Transverse colon (tissue), 3 donors: ENCODE results near the gene MADD.

ENCODE experiments used
- EP300 ChIP-seq: sonication (generic); formaldehyde crosslinking; IDR thresholded peaks from one replicate; pipeline ENCODE4 v1.6.1; 2017; ENCODE audit warnings: antibody characterized with exemption, low read depth
- TF ChIP-seq, protein P1 (sequence below), 5 experiments: fragments of 200-600 bp in 3 of 5; fragments of 450-650 bp in 2 of 5; sonication (generic) in 3 of 5; IDR thresholded peaks; 1 replicate in 2 of 5; 2 replicates in 3 of 5; pipeline ENCODE4 v1.5.1; 2016 to 2017; ENCODE audit warnings: antibody characterized with exemption in 5 of 5, inconsistent platforms in 3 of 5, mild to moderate bottlenecking in 2 of 5, moderate library complexity in 1 of 5

- no peak for TF ChIP-seq EP300
- TF ChIP-seq, protein P1, sequence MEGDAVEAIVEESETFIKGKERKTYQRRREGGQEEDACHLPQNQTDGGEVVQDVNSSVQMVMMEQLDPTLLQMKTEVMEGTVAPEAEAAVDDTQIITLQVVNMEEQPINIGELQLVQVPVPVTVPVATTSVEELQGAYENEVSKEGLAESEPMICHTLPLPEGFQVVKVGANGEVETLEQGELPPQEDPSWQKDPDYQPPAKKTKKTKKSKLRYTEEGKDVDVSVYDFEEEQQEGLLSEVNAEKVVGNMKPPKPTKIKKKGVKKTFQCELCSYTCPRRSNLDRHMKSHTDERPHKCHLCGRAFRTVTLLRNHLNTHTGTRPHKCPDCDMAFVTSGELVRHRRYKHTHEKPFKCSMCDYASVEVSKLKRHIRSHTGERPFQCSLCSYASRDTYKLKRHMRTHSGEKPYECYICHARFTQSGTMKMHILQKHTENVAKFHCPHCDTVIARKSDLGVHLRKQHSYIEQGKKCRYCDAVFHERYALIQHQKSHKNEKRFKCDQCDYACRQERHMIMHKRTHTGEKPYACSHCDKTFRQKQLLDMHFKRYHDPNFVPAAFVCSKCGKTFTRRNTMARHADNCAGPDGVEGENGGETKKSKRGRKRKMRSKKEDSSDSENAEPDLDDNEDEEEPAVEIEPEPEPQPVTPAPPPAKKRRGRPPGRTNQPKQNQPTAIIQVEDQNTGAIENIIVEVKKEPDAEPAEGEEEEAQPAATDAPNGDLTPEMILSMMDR (IDR thresholded peaks at IDR 0.05): no peak
These were observed 108.9 kb downstream of the MADD start for GRCh38 chr11:47378836-47379170.
